K562 (cell line): ENCODE measurements around the gene HS3ST4.

Experiments
- BRF1 ChIP-seq: IDR thresholded peaks from 3 replicates; pipeline ENCODE4 v1.6.1; 2011; ENCODE audit warnings: borderline replicate concordance, mild to moderate bottlenecking; ENCODE audit not compliant: insufficient read length; ENCODE audit errors: extremely low read depth
- NFE2L1 ChIP-seq: fragments of 450-650 bp; IDR thresholded peaks from 2 replicates; pipeline ENCODE4 v1.6.1; 2016; ENCODE audit warnings: missing genetic modification characterization, low read depth, mild to moderate bottlenecking, missing compliant biosample characterization, moderate library complexity, borderline replicate concordance
- ZNF174 ChIP-seq: fragments of 250-450 bp; sonication (Bioruptor Pico); IDR thresholded peaks from 2 replicates; pipeline ENCODE4 v1.4.0; 2020; ENCODE audit warnings: mild to moderate bottlenecking
- ZNF212 ChIP-seq: fragments of 450-650 bp; formaldehyde crosslinking; IDR thresholded peaks from 2 replicates; pipeline ENCODE4 v1.4.0; 2020; ENCODE audit warnings: mild to moderate bottlenecking

GRCh38 chr16:25838724-25839186 is 147.0 kb downstream of the HS3ST4 start:
- TF ChIP-seq NFE2L1 (tag), result no peak
- TF ChIP-seq ZNF212 (CRISPR knock-in tag), result no peak
- no peak for TF ChIP-seq ZNF174 (CRISPR knock-in tag)
- no peak for TF ChIP-seq BRF1
